CD4-positive, alpha-beta T cell (primary cell): ENCODE results near the gene KLF13. TPM values are rescaled to one million over a fixed set of nuclear protein-coding genes. Genes with fewer than 3 reads are reported as not detected.

ENCODE experiments used
- ATAC-seq: fragments of 200-7000 bp; cut with Tn5 transposase; one replicate; pipeline ENCODE4 v1.10.0; 2022; ENCODE audit warnings: mild to moderate bottlenecking; ENCODE audit not compliant: poor library complexity
- CTCF ChIA-PET: fragments of 350-600 bp; sonication (Branson Sonifier 250); formaldehyde crosslinking; loops from one replicate; lab custom pipeline; 2021; ENCODE audit warnings: antibody characterized with exemption, inconsistent platforms; lab: Charles Lee
- POLR2A ChIA-PET: fragments of 350-600 bp; sonication (Branson Sonifier 250); formaldehyde crosslinking; loops from one replicate; lab custom pipeline; 2021; ENCODE audit warnings: antibody characterized with exemption, inconsistent platforms; lab: Charles Lee
- DNase-seq, 14 experiments: peaks; one replicate each; pipeline ENCODE4 v3.0.0-alpha.2; 2013 to 2020; ENCODE audit warnings: mixed read lengths in 2 of 14
- H3K27ac ChIP-seq, 2 donors: one replicate each; pipeline versions ENCODE4 v1.5.1 to v1.7.0; 2013; ENCODE audit warnings: low read length in 2 of 2, low read depth in 1 of 2, mild to moderate bottlenecking in 1 of 2
- H3K27me3 ChIP-seq, 2 experiments: 1 replicate in 1 of 2; 2 replicates in 1 of 2; pipeline versions ENCODE4 v1.6.1 to v1.7.0; 2013; ENCODE audit warnings: low read length in 2 of 2, control low read depth in 1 of 2, mild to moderate bottlenecking in 1 of 2, moderate library complexity in 1 of 2; ENCODE audit not compliant: insufficient read depth in 2 of 2, control insufficient read depth in 1 of 2
- H3K36me3 ChIP-seq: one replicate; pipeline ENCODE4 v1.6.1; 2013; ENCODE audit warnings: low read length, control low read depth; ENCODE audit not compliant: insufficient read depth
- H3K4me1 ChIP-seq: one replicate; pipeline ENCODE4 v1.6.1; 2013; ENCODE audit warnings: low read length, control low read depth; ENCODE audit not compliant: insufficient read depth
- H3K4me3 ChIP-seq: one replicate; pipeline ENCODE4 v1.5.1; 2013; ENCODE audit warnings: mild to moderate bottlenecking, low read length, moderate library complexity
- H3K9me3 ChIP-seq, 2 experiments: 1 replicate in 1 of 2; 2 replicates in 1 of 2; pipeline versions ENCODE4 v1.6.1 to v1.7.0; 2013; ENCODE audit warnings: low read length in 2 of 2, mild to moderate bottlenecking in 2 of 2, control low read depth in 1 of 2, moderate library complexity in 1 of 2; ENCODE audit not compliant: control insufficient read depth in 1 of 2, insufficient read depth in 1 of 2
- H3K27ac Mint-ChIP-seq: one replicate; pipeline ENCODE4 v1.8.0; 2020; ENCODE audit warnings: mixed read lengths
- H3K27me3 Mint-ChIP-seq: one replicate; pipeline ENCODE4 v1.8.0; 2021; ENCODE audit warnings: mixed read lengths
- H3K36me3 Mint-ChIP-seq: one replicate; pipeline ENCODE4 v1.8.0; 2021; ENCODE audit warnings: low read depth, mixed read lengths
- H3K4me1 Mint-ChIP-seq: one replicate; pipeline ENCODE4 v1.8.0; 2021; ENCODE audit warnings: low read depth, mixed read lengths
- H3K4me3 Mint-ChIP-seq: one replicate; pipeline ENCODE4 v1.8.0; 2020; ENCODE audit warnings: mild to moderate bottlenecking, mixed read lengths
- H3K9me3 Mint-ChIP-seq: one replicate; pipeline ENCODE4 v1.8.0; 2020; ENCODE audit warnings: mixed read lengths
- intact Hi-C, 2 experiments: fragments of 100-400 bp; cut with DNase I in 1 of 2; cut with micrococcal nuclease in 1 of 2; formaldehyde crosslinking; loops; one replicate each; pipeline versions ENCODE4 v1.15.1 to v1.9.0; 2023 to 2025; cut with DNase I, micrococcal nuclease
- total RNA-seq, 174 experiments: library from RNA in 2 of 174; stranded (reverse) in 2 of 174; gene quantifications; one replicate each; pipeline ENCODE4 v1.2.3 and lab custom pipeline; 2021 to 2026
- TF ChIP-seq, protein P1 (sequence below): fragments of 200-600 bp; IDR thresholded peaks from one replicate; pipeline ENCODE4 v1.8.0; 2022; ENCODE audit warnings: antibody characterized with exemption, mild to moderate bottlenecking

The KLF13 gene
- total RNA-seq, 2 experiments from 2014 or later, result 284 to 308 TPM

DNA sequence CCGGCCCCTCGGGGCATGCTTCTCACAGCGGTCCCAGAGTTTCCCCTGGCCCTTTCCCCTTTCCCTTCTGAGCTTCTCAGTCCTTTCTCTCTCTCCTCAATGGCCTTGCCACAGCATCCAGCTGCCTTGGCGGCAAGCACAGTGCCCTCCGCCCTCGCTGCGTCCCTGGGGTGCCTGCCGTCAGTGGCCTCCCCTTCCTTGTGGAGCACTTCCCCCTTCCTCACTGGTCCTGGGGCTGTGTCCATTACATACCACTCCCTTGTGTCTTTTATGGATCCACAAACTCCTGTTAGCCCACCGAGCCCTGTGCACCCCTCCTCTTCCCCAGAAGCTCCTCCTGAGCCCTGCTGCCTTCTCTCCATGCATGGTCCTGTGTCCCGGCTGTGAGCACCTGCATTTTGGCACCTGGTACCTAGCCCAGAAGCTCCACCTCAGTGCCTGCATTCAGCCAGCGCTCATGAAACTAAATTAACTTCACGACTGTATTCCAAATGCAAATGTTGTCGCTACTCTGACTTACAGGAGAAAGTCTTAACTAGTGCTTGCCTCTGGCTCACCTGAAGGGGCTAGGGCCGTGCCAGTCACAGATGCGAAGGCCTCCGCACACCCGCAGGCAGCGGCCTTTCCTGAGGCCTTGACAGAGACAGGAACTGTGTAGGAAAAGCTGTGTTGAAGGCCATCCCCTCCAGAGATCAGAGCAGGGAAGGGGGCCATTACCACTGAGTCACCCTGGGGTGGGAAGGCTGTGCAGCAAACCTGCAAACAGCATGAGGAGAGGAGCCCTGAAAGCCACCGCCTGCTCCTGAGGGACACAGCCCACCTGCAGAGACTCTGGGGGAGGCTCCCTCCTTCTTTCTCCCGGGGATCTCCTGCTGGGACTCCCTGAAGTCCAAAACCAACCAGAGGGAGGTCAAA lies 19.1 kb upstream of the KLF13 start:
- H3K4me1 ChIP-seq, result peaks cover 51% of the 10 kb centered on the region
- H3K4me1 Mint-ChIP-seq, result peaks cover 59% of the 10 kb centered on the region

DNA sequence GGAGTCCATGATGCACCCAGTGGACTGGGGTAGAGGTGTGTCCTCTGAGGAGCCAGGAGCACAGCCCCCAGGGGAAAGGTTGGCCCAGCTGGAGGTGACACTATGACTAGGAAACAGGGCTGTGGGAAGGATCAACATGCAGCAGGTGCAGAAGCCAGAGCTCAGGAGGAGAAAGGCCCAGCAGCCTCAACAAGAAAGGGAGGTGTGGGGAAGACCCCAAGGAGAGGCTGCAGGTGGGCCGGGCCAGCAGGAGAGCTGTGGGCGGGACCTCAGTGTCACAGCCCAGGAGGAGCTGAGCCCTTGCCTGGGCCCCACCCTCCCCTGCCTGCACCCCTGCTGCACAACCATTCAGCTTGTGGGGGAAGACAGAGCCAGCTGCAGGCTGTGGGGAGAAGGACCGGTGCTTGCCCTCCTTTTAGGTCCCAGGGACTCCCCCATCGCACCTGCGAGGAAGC lies 18.4 kb upstream of the KLF13 start:
- CTCF ChIA-PET, result no interaction called here
- Histone ChIP-seq H3K4me3 (no peak overlapping the region), H3K27ac (no peak overlapping the region), H3K9me3 (peaks cover 2 to 9% of the 10 kb centered on the region in 2 experiments), H3K36me3 (no peaks in the 10 kb centered on the region), H3K27me3 (peaks cover 0 to 3% of the 10 kb centered on the region in 2 experiments), H3K4me1 (peaks cover 45% of the 10 kb centered on the region)
- Mint-ChIP-seq H3K4me3 (no peak overlapping the region), H3K36me3 (no peaks in the 10 kb centered on the region), H3K9me3 (no peaks in the 10 kb centered on the region), H3K27ac (no peak overlapping the region), H3K4me1 (peaks cover 52% of the 10 kb centered on the region), H3K27me3 (peaks cover 5% of the 10 kb centered on the region)
- DNase-seq (peak in 1 of 14 experiments; percentile 18), ATAC-seq (no peak)
- TF ChIP-seq, protein P1, sequence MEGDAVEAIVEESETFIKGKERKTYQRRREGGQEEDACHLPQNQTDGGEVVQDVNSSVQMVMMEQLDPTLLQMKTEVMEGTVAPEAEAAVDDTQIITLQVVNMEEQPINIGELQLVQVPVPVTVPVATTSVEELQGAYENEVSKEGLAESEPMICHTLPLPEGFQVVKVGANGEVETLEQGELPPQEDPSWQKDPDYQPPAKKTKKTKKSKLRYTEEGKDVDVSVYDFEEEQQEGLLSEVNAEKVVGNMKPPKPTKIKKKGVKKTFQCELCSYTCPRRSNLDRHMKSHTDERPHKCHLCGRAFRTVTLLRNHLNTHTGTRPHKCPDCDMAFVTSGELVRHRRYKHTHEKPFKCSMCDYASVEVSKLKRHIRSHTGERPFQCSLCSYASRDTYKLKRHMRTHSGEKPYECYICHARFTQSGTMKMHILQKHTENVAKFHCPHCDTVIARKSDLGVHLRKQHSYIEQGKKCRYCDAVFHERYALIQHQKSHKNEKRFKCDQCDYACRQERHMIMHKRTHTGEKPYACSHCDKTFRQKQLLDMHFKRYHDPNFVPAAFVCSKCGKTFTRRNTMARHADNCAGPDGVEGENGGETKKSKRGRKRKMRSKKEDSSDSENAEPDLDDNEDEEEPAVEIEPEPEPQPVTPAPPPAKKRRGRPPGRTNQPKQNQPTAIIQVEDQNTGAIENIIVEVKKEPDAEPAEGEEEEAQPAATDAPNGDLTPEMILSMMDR, result no peak
- POLR2A ChIA-PET, result interaction anchor here (1.0 to 1.3 kb wide), 5 partner anchors 12 to 180 kb away, joined by 3 to 6 read pairs (median 3); partner anchors contain the start of gene KLF13
- intact Hi-C loops, result no loop called here

More for the DNA sequence above, 19.1 kb upstream of the KLF13 start:
- Mint-ChIP-seq H3K4me3 (no peak overlapping the region), H3K9me3 (no peaks in the 10 kb centered on the region), H3K36me3 (no peaks in the 10 kb centered on the region), H3K27ac (peak overlapping the region; percentile 45), H3K27me3 (peaks cover 5% of the 10 kb centered on the region)
- H3K4me3 ChIP-seq, result no peak overlapping the region
- H3K36me3 ChIP-seq, result no peaks in the 10 kb centered on the region
- no peak overlapping the region for H3K27ac ChIP-seq
- peaks cover 0 to 3% of the 10 kb centered on the region in 2 experiments for H3K27me3 ChIP-seq
- no peak for DNase-seq
- H3K9me3 ChIP-seq, result peaks cover 0 to 5% of the 10 kb centered on the region in 2 experiments
- CTCF ChIA-PET, result no interaction called here
- POLR2A ChIA-PET, result interaction anchor here (0.7 to 1.3 kb wide), 6 partner anchors 13 to 181 kb away, joined by 3 to 6 read pairs (median 3); partner anchors contain the start of gene KLF13
- ATAC-seq, result no peak
- TF ChIP-seq, protein P1, result no peak
- intact Hi-C loops, result no loop called here

DNA sequence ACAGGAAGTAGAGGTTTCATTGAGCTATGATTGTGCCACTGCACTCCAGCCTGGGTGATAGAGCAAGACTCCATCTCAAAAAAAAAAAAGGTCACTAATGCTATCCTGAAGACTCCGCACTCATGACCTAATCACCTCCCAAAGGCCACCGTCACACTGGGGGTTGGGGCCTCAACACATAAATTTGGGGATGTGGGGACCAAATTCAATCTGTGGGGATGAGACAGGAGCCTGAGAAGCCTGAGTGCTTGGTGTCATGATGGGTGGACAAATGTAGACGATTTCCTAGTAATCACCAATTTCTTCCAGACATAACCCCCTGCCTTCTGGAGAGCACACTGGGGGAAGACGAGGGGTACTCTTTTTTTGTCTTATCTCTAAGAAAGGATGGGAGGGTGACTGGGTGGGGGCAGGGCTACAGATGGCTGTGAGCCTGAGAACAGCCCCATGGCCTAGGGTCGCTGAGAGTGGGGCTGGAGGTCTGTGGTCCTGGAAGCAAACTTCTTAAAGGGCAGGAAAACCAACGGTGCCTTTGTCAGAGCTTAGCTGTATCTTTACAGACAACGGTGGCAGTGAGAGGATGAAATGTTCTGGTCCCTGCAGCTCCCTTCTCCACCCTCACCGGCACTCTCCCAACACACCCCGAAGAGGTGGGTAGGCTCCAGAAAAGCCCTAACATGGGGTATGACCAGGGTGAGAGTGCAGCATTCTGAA lies 16.6 kb upstream of the KLF13 start:
- Mint-ChIP-seq H3K27me3 (peaks cover 5% of the 10 kb centered on the region), H3K36me3 (no peaks in the 10 kb centered on the region), H3K4me1 (peaks cover 36% of the 10 kb centered on the region), H3K4me3 (peak overlapping the region; percentile 20), H3K9me3 (no peaks in the 10 kb centered on the region), H3K27ac (no peak overlapping the region)
- TF ChIP-seq, protein P1, result no peak
- Histone ChIP-seq H3K27ac (no peak overlapping the region), H3K27me3 (peaks cover 0 to 3% of the 10 kb centered on the region in 2 experiments), H3K4me1 (peaks cover 29% of the 10 kb centered on the region), H3K9me3 (peaks cover 4 to 11% of the 10 kb centered on the region in 2 experiments), H3K36me3 (no peaks in the 10 kb centered on the region), H3K4me3 (no peak overlapping the region)
- POLR2A ChIA-PET, result interaction anchor here (0.6 to 1.1 kb wide), 3 partner anchors 12 to 125 kb away, joined by 3 read pairs; no protein-coding TSS in a partner anchor
- DNase-seq (no peak), ATAC-seq (no peak)
- intact Hi-C loops, result no loop called here
- CTCF ChIA-PET, result no interaction called here
